Measurements from ENCODE around the gene XXYLT1. TPM values are rescaled to one million over a fixed set of nuclear protein-coding genes. Genes with fewer than 3 reads are reported as not detected.

Gene XXYLT1
- total RNA-seq, 1 donor from 2014 or later = 9.8 TPM

DNA sequence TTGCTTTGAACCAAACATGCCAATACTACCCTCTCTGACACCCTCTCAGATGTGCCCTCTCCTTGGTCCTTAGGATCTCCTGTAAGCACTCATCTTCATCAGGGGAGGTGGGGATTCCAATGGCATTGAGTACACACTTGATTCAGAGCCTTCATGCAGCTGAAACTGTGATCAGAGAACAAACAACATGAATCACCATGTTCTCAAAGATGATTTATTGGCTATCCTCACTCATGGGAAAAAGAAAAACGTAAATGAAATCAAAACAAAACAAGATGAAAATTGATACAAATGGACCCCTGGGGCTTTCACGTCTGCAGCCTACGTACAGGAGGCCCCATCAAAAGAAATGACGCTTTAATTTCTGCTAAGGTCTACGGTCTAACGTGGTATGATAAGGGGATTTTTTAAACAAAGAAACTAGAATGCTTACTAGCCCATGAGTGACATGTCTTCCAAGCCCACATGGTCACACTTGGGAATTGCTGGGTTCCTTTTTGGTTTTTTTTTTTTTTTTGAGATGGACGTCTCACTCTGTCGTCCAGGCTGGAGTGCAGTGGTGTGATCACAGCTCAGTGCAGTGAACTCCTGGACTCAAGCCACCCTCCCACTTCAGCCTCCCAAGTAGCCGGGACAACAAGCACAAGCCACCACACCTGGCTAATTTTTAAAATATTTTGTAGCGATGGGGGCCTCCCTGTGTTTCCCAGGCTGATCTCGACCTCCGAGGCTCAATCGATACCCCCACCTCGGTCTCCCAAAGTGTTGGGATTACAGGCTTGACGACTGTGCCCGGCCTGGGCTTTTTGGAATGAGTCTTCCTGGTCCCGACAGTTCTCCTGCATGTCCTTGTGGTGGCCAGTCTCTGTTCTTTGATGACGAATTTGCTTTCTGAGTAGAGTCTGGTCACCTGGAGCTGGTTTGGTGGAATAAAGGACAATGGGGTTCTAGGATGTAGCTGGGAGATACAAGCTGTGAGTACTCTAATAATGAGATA, 202.6 kb downstream of the XXYLT1 start:
- ATAC-seq (no peak), DNase-seq (peak; percentile 37)
- no peak overlapping the region for H3K27ac ChIP-seq
- peaks cover 4% of the 10 kb centered on the region for H3K36me3 ChIP-seq
- no peaks in the 10 kb centered on the region for H3K4me1 ChIP-seq
- intact Hi-C loops (cut with DNase I) = no loop called here
- TF ChIP-seq, protein P1, sequence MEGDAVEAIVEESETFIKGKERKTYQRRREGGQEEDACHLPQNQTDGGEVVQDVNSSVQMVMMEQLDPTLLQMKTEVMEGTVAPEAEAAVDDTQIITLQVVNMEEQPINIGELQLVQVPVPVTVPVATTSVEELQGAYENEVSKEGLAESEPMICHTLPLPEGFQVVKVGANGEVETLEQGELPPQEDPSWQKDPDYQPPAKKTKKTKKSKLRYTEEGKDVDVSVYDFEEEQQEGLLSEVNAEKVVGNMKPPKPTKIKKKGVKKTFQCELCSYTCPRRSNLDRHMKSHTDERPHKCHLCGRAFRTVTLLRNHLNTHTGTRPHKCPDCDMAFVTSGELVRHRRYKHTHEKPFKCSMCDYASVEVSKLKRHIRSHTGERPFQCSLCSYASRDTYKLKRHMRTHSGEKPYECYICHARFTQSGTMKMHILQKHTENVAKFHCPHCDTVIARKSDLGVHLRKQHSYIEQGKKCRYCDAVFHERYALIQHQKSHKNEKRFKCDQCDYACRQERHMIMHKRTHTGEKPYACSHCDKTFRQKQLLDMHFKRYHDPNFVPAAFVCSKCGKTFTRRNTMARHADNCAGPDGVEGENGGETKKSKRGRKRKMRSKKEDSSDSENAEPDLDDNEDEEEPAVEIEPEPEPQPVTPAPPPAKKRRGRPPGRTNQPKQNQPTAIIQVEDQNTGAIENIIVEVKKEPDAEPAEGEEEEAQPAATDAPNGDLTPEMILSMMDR (IDR thresholded peaks at IDR 0.05) = no peak
- H3K27me3 ChIP-seq = no peaks in the 10 kb centered on the region
- H3K9me3 ChIP-seq = no peaks in the 10 kb centered on the region
- H3K4me3 ChIP-seq = no peak overlapping the region

DNA sequence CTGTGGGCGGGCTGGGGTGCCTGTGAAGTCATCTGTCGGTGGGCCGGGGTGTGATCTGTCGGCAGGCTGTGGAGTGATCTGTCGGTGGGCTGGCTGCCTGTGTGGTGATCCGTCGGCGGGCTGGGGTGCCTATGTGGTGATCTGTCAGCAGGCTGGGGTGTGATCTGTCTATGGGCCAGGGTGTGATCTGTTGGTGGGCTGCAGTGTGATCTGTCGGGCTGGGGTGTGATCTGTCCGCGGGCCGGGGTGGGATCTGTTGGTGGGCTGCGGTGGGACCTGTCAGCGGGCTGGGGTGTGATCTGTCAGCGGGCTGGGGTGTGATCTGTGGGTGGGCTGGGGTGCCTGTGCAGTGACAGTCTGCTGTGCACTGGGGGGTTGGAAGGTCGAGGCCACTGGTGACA, 204.5 kb downstream of the XXYLT1 start:
- Histone ChIP-seq H3K4me3 (no peak overlapping the region), H3K27me3 (no peaks in the 10 kb centered on the region), H3K4me1 (no peaks in the 10 kb centered on the region), H3K27ac (no peak overlapping the region), H3K36me3 (peaks cover 4% of the 10 kb centered on the region), H3K9me3 (no peaks in the 10 kb centered on the region)
- intact Hi-C loops (cut with DNase I) = no loop called here
- peak; percentile 22 for DNase-seq
- no peak for ATAC-seq
- TF ChIP-seq, protein P1 (IDR thresholded peaks at IDR 0.05) = no peak

DNA sequence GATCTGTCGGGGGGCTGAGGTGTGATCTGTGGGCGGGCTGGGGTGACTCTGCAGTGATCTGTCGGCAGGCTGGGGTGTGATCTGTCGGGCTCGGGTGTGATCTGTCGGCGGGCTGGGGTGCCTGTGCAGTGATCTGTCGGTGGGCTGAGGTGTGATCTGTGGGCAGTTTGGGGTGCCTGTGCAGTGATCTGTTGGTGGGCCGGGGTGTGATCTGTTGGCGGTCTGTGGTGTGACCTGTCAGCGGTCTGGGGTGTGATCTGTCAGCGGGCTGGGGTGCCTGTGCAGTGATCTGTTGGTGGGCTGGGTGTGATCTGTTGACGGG, 205.1 kb downstream of the XXYLT1 start:
- H3K27me3 ChIP-seq = no peaks in the 10 kb centered on the region
- H3K4me1 ChIP-seq = no peaks in the 10 kb centered on the region
- no peak overlapping the region for H3K4me3 ChIP-seq
- no peak overlapping the region for H3K27ac ChIP-seq
- no peak for ATAC-seq
- TF ChIP-seq, protein P1 (IDR thresholded peaks at IDR 0.05) = no peak
- no peaks in the 10 kb centered on the region for H3K9me3 ChIP-seq
- peaks cover 4% of the 10 kb centered on the region for H3K36me3 ChIP-seq
- no peak for DNase-seq
- intact Hi-C loops (cut with DNase I) = no loop called here

DNA sequence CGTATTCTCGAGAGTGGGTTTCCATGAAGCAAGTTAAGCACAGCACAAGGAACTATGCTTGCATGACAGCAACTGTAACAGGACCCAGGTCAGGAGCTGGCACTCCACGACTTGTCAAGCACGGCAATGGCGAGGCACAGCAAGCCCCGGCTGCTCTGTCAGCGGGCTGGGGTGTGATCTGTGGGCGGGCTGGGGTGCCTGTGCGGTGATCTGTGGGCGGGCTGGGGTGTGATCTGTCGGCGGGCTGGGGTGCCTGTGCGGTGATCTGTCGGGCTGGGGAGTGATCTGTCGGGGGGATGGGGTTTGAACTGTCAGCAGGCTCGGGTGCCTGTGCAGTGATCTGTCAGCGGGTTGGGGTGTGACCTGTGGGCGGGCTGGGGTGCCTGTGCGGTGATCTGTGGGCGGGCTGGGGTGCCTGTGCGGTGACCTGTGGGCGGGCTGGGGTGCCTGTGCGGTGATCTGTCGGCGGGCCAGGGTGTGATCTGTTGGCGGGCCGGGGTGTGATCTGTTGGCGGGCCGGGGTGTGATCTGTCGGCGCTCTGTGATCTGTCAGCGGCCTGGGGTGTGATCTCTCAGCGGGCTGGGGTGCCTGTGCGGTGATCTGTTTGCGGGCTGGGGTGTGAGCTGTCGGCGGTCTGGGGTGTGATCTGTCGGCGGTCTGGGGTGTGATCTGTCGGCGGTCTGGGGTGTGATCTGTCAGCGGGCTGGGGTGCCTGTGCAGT, 205.7 kb downstream of the XXYLT1 start:
- Histone ChIP-seq H3K36me3 (peaks cover 4% of the 10 kb centered on the region), H3K4me1 (no peaks in the 10 kb centered on the region), H3K4me3 (no peak overlapping the region), H3K9me3 (no peaks in the 10 kb centered on the region), H3K27ac (no peak overlapping the region), H3K27me3 (no peaks in the 10 kb centered on the region)
- DNase-seq (peak; percentile 60), ATAC-seq (no peak)
- TF ChIP-seq, protein P1 (IDR thresholded peaks at IDR 0.05) = no peak
- intact Hi-C loops (cut with DNase I) = no loop called here

DNA sequence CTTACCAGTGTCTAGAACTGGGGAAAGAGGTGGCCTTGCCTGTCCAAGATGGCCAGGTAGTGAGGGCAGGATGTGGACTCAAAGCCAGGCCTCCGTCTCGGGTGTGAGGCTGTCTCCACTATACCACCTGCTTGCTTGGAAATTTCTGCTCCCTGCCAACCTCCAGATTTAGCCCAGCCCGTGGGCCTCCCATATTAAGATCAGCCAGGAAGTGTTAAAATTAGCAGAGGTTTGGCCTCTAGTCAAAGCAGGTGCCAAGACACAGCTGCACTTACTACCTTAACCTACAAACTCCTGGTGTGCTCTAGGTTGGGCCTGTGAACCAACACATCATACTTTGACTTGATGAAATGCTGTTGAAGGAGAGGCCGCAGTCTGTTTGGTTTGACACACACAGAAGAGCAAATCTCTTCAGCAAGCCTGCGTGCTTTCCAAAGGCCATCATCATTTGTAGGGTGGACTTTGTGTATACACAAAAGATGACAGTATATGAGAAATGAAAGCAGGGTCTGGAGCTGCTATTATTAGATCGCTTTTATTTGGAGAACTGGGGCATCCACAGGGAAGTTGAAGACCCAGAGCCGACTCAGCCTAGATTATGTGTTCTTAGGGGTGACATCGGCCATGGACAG, 206.5 kb downstream of the XXYLT1 start:
- H3K4me1 ChIP-seq = no peaks in the 10 kb centered on the region
- no peaks in the 10 kb centered on the region for H3K27me3 ChIP-seq
- H3K27ac ChIP-seq = no peak overlapping the region
- TF ChIP-seq, protein P1 (IDR thresholded peaks at IDR 0.05) = no peak
- H3K36me3 ChIP-seq = peaks cover 1% of the 10 kb centered on the region
- ATAC-seq = no peak
- intact Hi-C loops (cut with DNase I) = no loop called here
- no peaks in the 10 kb centered on the region for H3K9me3 ChIP-seq
- DNase-seq = peak; percentile 49
- no peak overlapping the region for H3K4me3 ChIP-seq
